DMS 273 treated with DMSO at 0.1 percent for 48 hours (cell line): ENCODE results near the gene CLEC16A.
"Not testable (repeated sequence)": the region's sequence is repeated elsewhere in the genome, so short reads cannot be mapped to it uniquely, and the experiment has no call there.

ENCODE experiments used
- DNase-seq: peaks from one replicate; lab custom pipeline; 2025; lab: John Stamatoyannopoulos, UW

The CLEC16A gene

GRCh38 chr16:11205754-11206581 is 261.6 kb downstream of the CLEC16A start:
- DNase-seq: no peak

GRCh38 chr16:11207646-11208045 is 263.3 kb downstream of the CLEC16A start:
- DNase-seq: no peak

GRCh38 chr16:11208916-11209665 is 264.7 kb downstream of the CLEC16A start:
- no peak for DNase-seq

GRCh38 chr16:11210260-11210659 is 265.9 kb downstream of the CLEC16A start:
- DNase-seq: no peak

- no peak for DNase-seq
Measured at GRCh38 chr16:11211061-11211976, 267.0 kb downstream of the CLEC16A start.

GRCh38 chr16:11211977-11212797 is 267.8 kb downstream of the CLEC16A start:
- no peak for DNase-seq

- no peak for DNase-seq
Measured at GRCh38 chr16:11212798-11213196, 268.4 kb downstream of the CLEC16A start.

GRCh38 chr16:11213373-11213772 is 269.0 kb downstream of the CLEC16A start:
- DNase-seq: no peak

- no peak for DNase-seq
Measured at GRCh38 chr16:11213799-11214198, 269.4 kb downstream of the CLEC16A start.

GRCh38 chr16:11215935-11216556 is 271.7 kb downstream of the CLEC16A start:
- no peak for DNase-seq

GRCh38 chr16:11217651-11218603 is 273.6 kb downstream of the CLEC16A start:
- DNase-seq: no peak

- DNase-seq: no peak
Measured at GRCh38 chr16:11218604-11218962, 274.2 kb downstream of the CLEC16A start.

- DNase-seq: no peak
Measured at GRCh38 chr16:11219178-11219577, 274.8 kb downstream of the CLEC16A start.

GRCh38 chr16:11220507-11220906 is 276.1 kb downstream of the CLEC16A start:
- DNase-seq: not testable (repeated sequence)

GRCh38 chr16:11224096-11224893 is 279.9 kb downstream of the CLEC16A start:
- DNase-seq: no peak

GRCh38 chr16:11224894-11225676 is 280.7 kb downstream of the CLEC16A start:
- DNase-seq: no peak

- no peak for DNase-seq
Measured at GRCh38 chr16:11225677-11226549, 281.5 kb downstream of the CLEC16A start.
